HepG2 (cell line): ENCODE results near the gene DUS1L. TPM values are rescaled to one million over a fixed set of nuclear protein-coding genes. Genes with fewer than 3 reads are reported as not detected.

Experiments
- ATAC-seq: fragments of 200-7000 bp; cut with Tn5 transposase; 3 replicates; pipeline ENCODE4 v1.9.1; 2020; ENCODE audit warnings: mild to moderate bottlenecking, moderate library complexity
- BruUV-seq: library from RNA; stranded (reverse); fragments of 400-500 nt; replicated peaks from 2 replicates; lab custom pipeline; 2021; lab: Mats Ljungman, UMichigan
- CTCF ChIA-PET: fragments of 300-600 bp; formaldehyde crosslinking; extraction: SDS; loops from one replicate; lab custom pipeline; 2021; ENCODE audit warnings: low total read pairs, inconsistent platforms, low intra/inter-chr PET ratio; lab: Yijun Ruan, JAX
- POLR2A ChIA-PET: fragments of 350-600 bp; sonication (Branson Sonifier 250); formaldehyde crosslinking; loops from one replicate; lab custom pipeline; 2020; ENCODE audit warnings: antibody characterized with exemption, inconsistent platforms; lab: Yijun Ruan, JAX
- DNase-seq: peaks from one replicate; pipeline ENCODE4 v3.0.0-alpha.2; 2015; ENCODE audit warnings: low spot score
- FAIRE-seq: peaks from 3 replicates; lab custom pipeline; 2011; peaks lifted over from hg19 to GRCh38; lab: Jason Lieb, UNC
- H2AFZ ChIP-seq: one replicate; pipeline ENCODE4 v1.6.1; 2011; ENCODE audit warnings: low read length, inconsistent platforms
- H3K27ac ChIP-seq: fragments of 300-600 bp; 3 replicates; pipeline ENCODE4 v1.8.0; 2011; ENCODE audit warnings: mixed run types, mild to moderate bottlenecking, mixed read lengths, low read length, inconsistent platforms; ENCODE audit not compliant: insufficient read depth; ENCODE audit errors: extremely low read length
- H3K27me3 ChIP-seq, 2 experiments: fragments of 200-600 bp in 1 of 2; 2 replicates in 1 of 2; 3 replicates in 1 of 2; pipeline versions ENCODE4 v1.6.0 to v1.8.0; 2011; ENCODE audit warnings: low read length in 2 of 2, mild to moderate bottlenecking in 2 of 2, moderate library complexity in 2 of 2, inconsistent platforms in 1 of 2; ENCODE audit not compliant: insufficient read depth in 2 of 2, control insufficient read depth in 1 of 2
- H3K36me3 ChIP-seq, 2 experiments: fragments of 200-600 bp in 1 of 2; replicated peaks in 1 of 2; 2 replicates in 1 of 2; 3 replicates in 1 of 2; pipeline versions ENCODE4 v1.5.1 to v1.8.0; 2011; ENCODE audit warnings: low read length in 2 of 2, inconsistent platforms in 1 of 2; ENCODE audit not compliant: insufficient read depth in 2 of 2, control insufficient read depth in 1 of 2
- H3K4me1 ChIP-seq: 2 replicates; pipeline ENCODE4 v1.5.1; 2012; ENCODE audit warnings: low read length, inconsistent platforms; ENCODE audit not compliant: insufficient read depth
- H3K4me2 ChIP-seq: 2 replicates; pipeline ENCODE4 v1.6.0; 2011; ENCODE audit warnings: low read depth, low read length, inconsistent platforms
- H3K4me3 ChIP-seq, 3 experiments: fragments of 200-600 bp in 1 of 3; sonication (generic), shearing (Covaris generic) in 1 of 3; replicated peaks in 1 of 3; 2 replicates each; pipeline ENCODE4 v1.5.1; 2011 to 2016; ENCODE audit warnings: low read length in 3 of 3, inconsistent platforms in 2 of 3, low read depth in 2 of 3, mild to moderate bottlenecking in 2 of 3, control low read depth in 1 of 3, mixed read lengths in 1 of 3; ENCODE audit not compliant: insufficient read depth in 1 of 3
- H3K79me2 ChIP-seq: one replicate; pipeline ENCODE4 v1.6.1; 2011; ENCODE audit warnings: low read length, inconsistent platforms; ENCODE audit not compliant: insufficient read depth
- H3K9ac ChIP-seq: 2 replicates; pipeline ENCODE4 v1.6.0; 2011; ENCODE audit warnings: mild to moderate bottlenecking, low read depth, low read length, inconsistent platforms; ENCODE audit not compliant: insufficient read depth
- H3K9me3 ChIP-seq: 2 replicates; pipeline ENCODE4 v1.5.1; 2012; ENCODE audit warnings: mild to moderate bottlenecking, low read length
- H4K20me1 ChIP-seq: 2 replicates; pipeline ENCODE4 v1.6.0; 2011; ENCODE audit warnings: inconsistent platforms, mild to moderate bottlenecking, low read length, moderate library complexity; ENCODE audit not compliant: insufficient read depth
- HNRNPL ChIP-seq: fragments of 200-400 bp; formaldehyde crosslinking; IDR thresholded peaks from 2 replicates; pipeline ENCODE4 v1.6.1; 2017; ENCODE audit warnings: mild to moderate bottlenecking, low read depth, low read length
- KLF6 ChIP-seq: IDR thresholded peaks from 2 replicates; pipeline ENCODE4 v1.8.0; 2016; ENCODE audit warnings: missing biosample characterization, missing genetic modification reagents
- NFKB2 ChIP-seq: sonication (generic); formaldehyde crosslinking; IDR thresholded peaks from 2 replicates; pipeline ENCODE4 v1.4.0; 2020; ENCODE audit warnings: missing genetic modification reagents, borderline replicate concordance
- NKX3-1 ChIP-seq: sonication (generic); formaldehyde crosslinking; IDR thresholded peaks from 2 replicates; pipeline ENCODE4 v1.5.0; 2020; ENCODE audit warnings: missing genetic modification reagents
- SNAI1 ChIP-seq: sonication (generic); formaldehyde crosslinking; IDR thresholded peaks from 2 replicates; pipeline ENCODE4 v1.5.0; 2020; ENCODE audit warnings: mild to moderate bottlenecking, missing genetic modification reagents, borderline replicate concordance
- SP5 ChIP-seq: IDR thresholded peaks from 2 replicates; pipeline ENCODE4 v1.6.1; 2016; ENCODE audit warnings: low read depth, borderline replicate concordance
- TBX2 ChIP-seq: sonication (generic); formaldehyde crosslinking; IDR thresholded peaks from 2 replicates; pipeline ENCODE4 v1.5.0; 2020; ENCODE audit warnings: missing genetic modification reagents, mild to moderate bottlenecking, borderline replicate concordance
- WIZ ChIP-seq: sonication (generic); formaldehyde crosslinking; IDR thresholded peaks from 2 replicates; pipeline ENCODE4 v1.5.1; 2020; ENCODE audit warnings: mild to moderate bottlenecking, missing genetic modification reagents
- ZFYVE20 ChIP-seq: sonication (generic); formaldehyde crosslinking; IDR thresholded peaks from 2 replicates; pipeline ENCODE4 v1.8.0; 2023; ENCODE audit warnings: low read depth, mild to moderate bottlenecking, moderate library complexity, missing genetic modification reagents, borderline replicate concordance
- ZNF136 ChIP-seq: sonication (generic); formaldehyde crosslinking; IDR thresholded peaks from 2 replicates; pipeline ENCODE4 v1.8.1; 2022; ENCODE audit warnings: low read depth, mild to moderate bottlenecking, moderate library complexity, missing genetic modification reagents
- ZNF251 ChIP-seq: sonication (generic); formaldehyde crosslinking; IDR thresholded peaks from 2 replicates; pipeline ENCODE4 v1.9.0; 2021; ENCODE audit warnings: mild to moderate bottlenecking, missing genetic modification reagents
- ZNF3 ChIP-seq: IDR thresholded peaks from 2 replicates; pipeline ENCODE4 v1.7.0; 2017; ENCODE audit warnings: inconsistent platforms
- ZNF460 ChIP-seq: sonication (generic); formaldehyde crosslinking; IDR thresholded peaks from 2 replicates; pipeline ENCODE4 v1.5.1; 2020; ENCODE audit warnings: missing genetic modification reagents, mild to moderate bottlenecking, borderline replicate concordance
- ZNF619 ChIP-seq: sonication (generic); formaldehyde crosslinking; IDR thresholded peaks from 2 replicates; pipeline ENCODE4 v1.4.0; 2020; ENCODE audit warnings: mild to moderate bottlenecking, missing genetic modification reagents
- ZNF775 ChIP-seq: sonication (generic); formaldehyde crosslinking; IDR thresholded peaks from 2 replicates; pipeline ENCODE4 v1.4.0; 2020; ENCODE audit warnings: missing genetic modification reagents, mild to moderate bottlenecking, moderate library complexity, borderline replicate concordance
- ZSCAN21 ChIP-seq: sonication (generic); formaldehyde crosslinking; IDR thresholded peaks from 2 replicates; pipeline ENCODE4 v1.8.0; 2022; ENCODE audit warnings: mild to moderate bottlenecking, missing genetic modification reagents, moderate library complexity, borderline replicate concordance
- WGBS: methylation state at CpG from one replicate; pipeline ENCODE4 v1.1.6; 2017; ENCODE audit warnings: low lambda C conversion rate; 5-methylcytosine and 5-hydroxymethylcytosine counted together
- in situ Hi-C: cut with HindIII; loops from 2 replicates; pipeline ENCODE4 v1.10.0; 2017; ENCODE audit warnings: low pct_unique_long_range_greater_than_20kb; ENCODE audit not compliant: extremely low pct_ligation_motif_present
- intact Hi-C: fragments of 100-400 bp; cut with micrococcal nuclease; formaldehyde crosslinking; loops from one replicate; pipeline ENCODE4 v1.10.0; 2022; ENCODE audit not compliant: unreplicated experiment
- polyA plus RNA-seq, 8 experiments: library from polyadenylated mRNA; depleted of rRNA in 3 of 8; stranded (reverse) in 7 of 8; unstranded in 1 of 8; fragments of >200 nt; fragmentation: Illumina TruSeq in 4 of 8; extraction: Trizol in 4 of 8; gene quantifications; 2 replicates each; pipeline versions ENCODE4 v1.2.1 to v1.2.3, GENCODE V29; 2011 to 2016; ENCODE audit warnings: low read depth in 4 of 8, missing spikeins in 1 of 8, mixed read lengths in 1 of 8; ENCODE audit not compliant: insufficient read depth in 1 of 8
- total RNA-seq, 5 experiments: library from RNA; depleted of rRNA; stranded (reverse); fragments of >200 nt; fragmentation: Illumina TruSeq; extraction: Trizol; gene quantifications; 2 replicates each; pipeline ENCODE4 v1.2.3, GENCODE V29; 2016; ENCODE audit warnings: low read depth in 1 of 5
- TF ChIP-seq, protein P1 (sequence below): sonication (generic); formaldehyde crosslinking; IDR thresholded peaks from 2 replicates; pipeline ENCODE4 v1.4.0; 2020; ENCODE audit warnings: missing genetic modification reagents

DUS1L gene
- total and polyA plus RNA-seq, 2 of the 13 experiments (the other 11 are each of a cell fraction or from before 2014, with no cell fraction given): 81.0 to 109 TPM

DNA sequence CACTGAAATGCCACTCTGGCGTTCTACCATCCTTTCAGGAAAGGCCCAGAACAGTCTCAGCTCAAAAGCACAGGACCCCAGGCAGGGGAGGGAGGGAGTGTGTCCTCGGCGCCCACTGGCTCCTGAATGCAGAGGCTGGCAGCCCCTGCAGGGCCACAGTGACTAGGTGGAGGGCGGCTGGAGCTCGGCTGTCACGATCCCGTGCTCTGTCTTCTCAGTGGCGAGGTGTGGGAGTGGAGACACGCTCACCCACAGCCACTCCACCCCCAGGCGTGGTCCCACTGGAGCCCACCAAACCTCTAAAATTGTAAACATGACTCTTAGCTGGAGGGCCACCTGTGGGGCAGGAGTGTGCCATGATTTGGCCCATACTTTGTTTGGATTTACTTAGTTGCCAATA, 48.8 kb upstream of the DUS1L start (continued):
- TF ChIP-seq, protein P1, sequence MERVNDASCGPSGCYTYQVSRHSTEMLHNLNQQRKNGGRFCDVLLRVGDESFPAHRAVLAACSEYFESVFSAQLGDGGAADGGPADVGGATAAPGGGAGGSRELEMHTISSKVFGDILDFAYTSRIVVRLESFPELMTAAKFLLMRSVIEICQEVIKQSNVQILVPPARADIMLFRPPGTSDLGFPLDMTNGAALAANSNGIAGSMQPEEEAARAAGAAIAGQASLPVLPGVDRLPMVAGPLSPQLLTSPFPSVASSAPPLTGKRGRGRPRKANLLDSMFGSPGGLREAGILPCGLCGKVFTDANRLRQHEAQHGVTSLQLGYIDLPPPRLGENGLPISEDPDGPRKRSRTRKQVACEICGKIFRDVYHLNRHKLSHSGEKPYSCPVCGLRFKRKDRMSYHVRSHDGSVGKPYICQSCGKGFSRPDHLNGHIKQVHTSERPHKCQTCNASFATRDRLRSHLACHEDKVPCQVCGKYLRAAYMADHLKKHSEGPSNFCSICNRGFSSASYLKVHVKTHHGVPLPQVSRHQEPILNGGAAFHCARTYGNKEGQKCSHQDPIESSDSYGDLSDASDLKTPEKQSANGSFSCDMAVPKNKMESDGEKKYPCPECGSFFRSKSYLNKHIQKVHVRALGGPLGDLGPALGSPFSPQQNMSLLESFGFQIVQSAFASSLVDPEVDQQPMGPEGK: no peak
- TF ChIP-seq SNAI1 (CRISPR knock-in tag) (no peak), WIZ (no peak)
- TF ChIP-seq, all 625 proteins: peak for 0

DNA sequence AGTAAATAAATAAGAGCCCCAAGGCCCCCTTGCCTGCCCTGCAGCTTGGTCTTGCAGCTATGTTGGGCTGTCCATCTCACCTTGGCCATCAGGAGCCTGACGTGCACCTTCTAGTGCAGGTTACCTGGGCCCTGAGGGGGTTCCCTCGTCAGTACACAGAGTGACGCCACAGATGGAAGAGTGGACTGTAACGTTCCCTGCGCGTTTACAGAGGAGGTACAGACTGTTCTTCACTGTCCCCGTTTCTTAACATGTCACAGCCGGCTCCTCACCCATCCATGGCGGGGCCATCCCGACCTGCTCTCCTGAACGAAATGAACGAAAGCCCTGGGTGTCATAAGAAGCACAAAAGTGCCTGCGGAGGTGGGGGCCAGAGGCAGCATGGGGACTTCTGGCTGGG, 48.3 kb upstream of the DUS1L start:
- POLR2A ChIA-PET: interaction anchor here (1.5 kb wide), 1 partner anchor 12 kb away, joined by 6 read pairs; no protein-coding TSS in a partner anchor

DNA sequence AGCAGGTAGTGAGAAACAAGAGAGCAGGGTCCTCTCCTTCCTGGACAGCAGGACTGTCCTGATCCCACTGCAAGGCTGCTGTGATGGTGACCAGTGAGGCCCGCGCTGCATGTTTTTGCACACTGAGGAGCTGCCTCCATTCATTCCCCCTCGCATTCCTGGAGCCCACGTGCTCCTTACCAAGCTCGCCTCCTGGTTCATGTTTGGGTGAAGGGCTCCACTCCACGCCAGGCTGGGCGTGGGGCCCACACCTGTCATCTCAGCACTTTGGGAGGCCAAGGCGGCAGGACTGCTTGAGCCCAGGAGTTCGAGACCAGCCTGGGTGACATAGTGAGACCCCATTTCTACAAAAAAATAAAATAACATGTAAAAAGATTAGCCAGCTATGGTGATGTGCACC, 47.8 kb upstream of the DUS1L start:
- ATAC-seq (no peak), DNase-seq (no peak), FAIRE-seq (no peak)
- WGBS: 98% methylated on average over 9 of the region's 9 CpGs
- Histone ChIP-seq H3K27ac (no peak overlapping the region), H3K27me3 (no peaks in the 10 kb centered on the region), H3K9me3 (no peaks in the 10 kb centered on the region), H3K4me1 (peaks cover 77% of the 10 kb centered on the region), H3K9ac (no peak overlapping the region), H3K79me2 (no peaks in the 10 kb centered on the region), H3K36me3 (peaks cover 0 to 3% of the 10 kb centered on the region in 2 experiments; a peak in 2 of 5 replicates), H3K4me3 (no peak overlapping the region), H4K20me1 (no peaks in the 10 kb centered on the region), H2AFZ (no peak overlapping the region), H3K4me2 (no peak overlapping the region)
- ChIA-PET POLR2A (interaction anchor here (0.6 to 1.5 kb wide), 3 partner anchors 11 to 42 kb away, joined by 3 to 6 read pairs (median 4); partner anchors contain the start of gene FASN), CTCF (no interaction called here)
- in situ Hi-C loops (no loop called here), intact Hi-C loops (no loop called here)
- no TSS peak for BruUV-seq
- TF ChIP-seq ZNF251 (no peak), SP5 (CRISPR knock-in tag) (no peak), KLF6 (CRISPR knock-in tag) (no peak), NFKB2 (CRISPR knock-in tag) (no peak), ZNF775 (CRISPR knock-in tag) (no peak), ZFYVE20 (CRISPR knock-in tag) (no peak), NKX3-1 (no peak), ZNF619 (CRISPR knock-in tag) (no peak), ZNF136 (CRISPR knock-in tag) (no peak), ZNF460 (CRISPR knock-in tag) (no peak), ZSCAN21 (CRISPR knock-in tag) (no peak), HNRNPL (no peak), TBX2 (no peak)

More for the DNA sequence above, 48.3 kb upstream of the DUS1L start:
- DNase-seq (no peak), ATAC-seq (no peak), FAIRE-seq (no peak)
- Histone ChIP-seq H3K27me3 (no peaks in the 10 kb centered on the region), H3K9me3 (no peaks in the 10 kb centered on the region), H3K9ac (no peak overlapping the region), H4K20me1 (no peaks in the 10 kb centered on the region), H3K4me2 (no peak overlapping the region), H3K4me3 (no peak overlapping the region), H3K4me1 (peaks cover 82% of the 10 kb centered on the region), H3K27ac (no peak overlapping the region), H3K36me3 (peaks cover 0 to 3% of the 10 kb centered on the region in 2 experiments; a peak in 2 of 5 replicates), H2AFZ (no peak overlapping the region), H3K79me2 (no peaks in the 10 kb centered on the region)
- no peak for TF ChIP-seq ZNF3
- CTCF ChIA-PET: no interaction called here
- BruUV-seq: no TSS peak
- in situ Hi-C loops: no loop called here
- intact Hi-C loops: no loop called here
- 92% methylated on average over 13 of the region's 13 CpGs for WGBS
